Neuronal stem cell (in vitro differentiated cells): ENCODE measurements around the gene BCKDK.

Source experiments
- DNase-seq: peaks from one replicate; pipeline ENCODE4 v3.0.0-alpha.2; 2013; ENCODE audit warnings: low spot score
- H2AFZ ChIP-seq: one replicate; pipeline ENCODE4 v1.6.1; 2013; ENCODE audit warnings: mild to moderate bottlenecking, low read length, inconsistent platforms
- H2AK5ac ChIP-seq: 2 replicates; pipeline ENCODE4 v1.6.1; 2013; ENCODE audit warnings: low read depth, mild to moderate bottlenecking, inconsistent platforms, low read length, moderate library complexity, mixed read lengths
- H2BK120ac ChIP-seq: 2 replicates; pipeline ENCODE4 v1.6.1; 2013; ENCODE audit warnings: low read depth, mild to moderate bottlenecking, inconsistent platforms, low read length, moderate library complexity, mixed read lengths
- H2BK12ac ChIP-seq: one replicate; pipeline ENCODE4 v1.6.1; 2013; ENCODE audit warnings: low read length, inconsistent platforms
- H2BK15ac ChIP-seq: 2 replicates; pipeline ENCODE4 v1.6.1; 2013; ENCODE audit warnings: mild to moderate bottlenecking, low read length, inconsistent platforms, mixed read lengths
- H2BK5ac ChIP-seq: one replicate; pipeline ENCODE4 v1.6.1; 2013; ENCODE audit warnings: inconsistent platforms, mild to moderate bottlenecking, low read length, moderate library complexity
- H3K14ac ChIP-seq: one replicate; pipeline ENCODE4 v1.6.1; 2013; ENCODE audit warnings: low read length, inconsistent platforms
- H3K18ac ChIP-seq: 2 replicates; pipeline ENCODE4 v1.6.1; 2013; ENCODE audit warnings: low read length, inconsistent platforms
- H3K23ac ChIP-seq: 2 replicates; pipeline ENCODE4 v1.6.1; 2013; ENCODE audit warnings: low read depth, mild to moderate bottlenecking, mixed read lengths, low read length, inconsistent platforms; ENCODE audit not compliant: poor library complexity
- H3K27ac ChIP-seq: replicated peaks from 3 replicates; pipeline ENCODE4 v1.5.1; 2013; ENCODE audit warnings: low read length, inconsistent platforms
- H3K27me3 ChIP-seq, 3 experiments: 2 replicates each; pipeline ENCODE4 v1.6.1; 2013; ENCODE audit warnings: low read length in 3 of 3, mild to moderate bottlenecking in 2 of 3, inconsistent platforms in 1 of 3, low read depth in 1 of 3, mixed read lengths in 1 of 3, moderate library complexity in 1 of 3; ENCODE audit not compliant: control insufficient read depth in 3 of 3, insufficient read depth in 3 of 3
- H3K36me3 ChIP-seq, 2 donors: replicated peaks in 1 of 2; 2 replicates each; pipeline ENCODE4 v1.6.1; 2013; ENCODE audit warnings: low read length in 2 of 2; ENCODE audit not compliant: control insufficient read depth in 2 of 2, insufficient read depth in 2 of 2
- H3K4ac ChIP-seq: 2 replicates; pipeline ENCODE4 v1.6.1; 2013; ENCODE audit warnings: inconsistent platforms, mild to moderate bottlenecking, low read length, moderate library complexity
- H3K4me1 ChIP-seq, 2 donors: 1 replicate in 1 of 2; 2 replicates in 1 of 2; pipeline ENCODE4 v1.6.1; 2013; ENCODE audit warnings: low read length in 2 of 2, low read depth in 1 of 2; ENCODE audit not compliant: control insufficient read depth in 2 of 2, insufficient read depth in 1 of 2
- H3K4me2 ChIP-seq: one replicate; pipeline ENCODE4 v1.6.1; 2013; ENCODE audit warnings: mild to moderate bottlenecking, low read length, inconsistent platforms; ENCODE audit not compliant: insufficient read depth, poor library complexity, severe bottlenecking
- H3K4me3 ChIP-seq, 2 donors: 2 replicates each; pipeline ENCODE4 v1.5.1; 2013; ENCODE audit warnings: low read length in 2 of 2, mild to moderate bottlenecking in 2 of 2, inconsistent platforms in 1 of 2, moderate library complexity in 1 of 2
- H3K79me1 ChIP-seq: one replicate; pipeline ENCODE4 v1.6.1; 2013; ENCODE audit warnings: low read depth, mild to moderate bottlenecking, inconsistent platforms, low read length, moderate library complexity
- H3K9ac ChIP-seq: one replicate; pipeline ENCODE4 v1.6.1; 2013; ENCODE audit warnings: mild to moderate bottlenecking, low read depth, low read length, inconsistent platforms; ENCODE audit not compliant: poor library complexity
- H3K9me3 ChIP-seq, 2 donors: replicated peaks in 1 of 2; 2 replicates each; pipeline versions ENCODE3 to v1.6.1; 2013; ENCODE audit warnings: low read length in 2 of 2, mild to moderate bottlenecking in 2 of 2, inconsistent platforms in 1 of 2, low read depth in 1 of 2, mixed read lengths in 1 of 2, moderate library complexity in 1 of 2; ENCODE audit not compliant: control insufficient read depth in 2 of 2, insufficient read depth in 1 of 2
- H4K8ac ChIP-seq: one replicate; pipeline ENCODE4 v1.6.1; 2013; ENCODE audit warnings: low read depth, mild to moderate bottlenecking, inconsistent platforms, low read length, moderate library complexity
- H4K91ac ChIP-seq: one replicate; pipeline ENCODE4 v1.6.1; 2013; ENCODE audit warnings: low read length, low read depth, mild to moderate bottlenecking, inconsistent platforms; ENCODE audit not compliant: poor library complexity
- WGBS, 2 donors: extraction: QIAGEN DNeasy Blood & Tissue Kit; methylation state at CpG; one replicate each; pipeline ENCODE4 v1.1.7; 2013; ENCODE audit warnings: missing lambda C conversion rate in 2 of 2, mixed read lengths in 1 of 2; ENCODE audit not compliant: insufficient read length in 2 of 2, insufficient replicate concordance in 1 of 2; ENCODE audit errors: extremely low coverage in 2 of 2; 5-methylcytosine and 5-hydroxymethylcytosine counted together

BCKDK gene

GRCh38 chr16:31063495-31063842 lies 44.7 kb upstream of the BCKDK start:
- Histone ChIP-seq H3K36me3 (peaks cover 26 to 60% of the 10 kb centered on the region in 2 donors), H3K9ac (no peak overlapping the region), H3K4ac (peak overlapping the region; percentile 11), H2BK12ac (no peak overlapping the region), H3K23ac (peak overlapping the region; percentile 73), H3K79me1 (peaks cover 13% of the 10 kb centered on the region), H3K4me2 (no peak overlapping the region), H3K27ac (no peak overlapping the region), H2BK5ac (peak overlapping the region; percentile 75), H2BK15ac (no peak overlapping the region), H3K14ac (no peak overlapping the region), H2BK120ac (no peak overlapping the region), H2AK5ac (no peak overlapping the region), H4K8ac (peak overlapping the region; percentile 82), H4K91ac (no peak overlapping the region), H2AFZ (no peak overlapping the region), H3K18ac (no peak overlapping the region), H3K4me1 (peaks cover 0 to 3% of the 10 kb centered on the region in 2 donors), H3K4me3 (peak overlapping the region in 1 of 2 donors; percentile 39), H3K9me3 (no peaks in the 10 kb centered on the region), H3K27me3 (no peaks in the 10 kb centered on the region)
- DNase-seq: no peak
- no CpG with 5 or more reads among the region's 9 CpGs for WGBS, 2 donors

- Histone ChIP-seq H2BK5ac (peak overlapping the region; percentile 75), H3K4me3 (peak overlapping the region in 1 of 2 donors; percentile 39), H3K18ac (no peak overlapping the region), H3K27me3 (no peaks in the 10 kb centered on the region), H3K36me3 (peaks cover 26 to 60% of the 10 kb centered on the region in 2 donors), H3K9me3 (no peaks in the 10 kb centered on the region), H3K23ac (peak overlapping the region; percentile 73), H3K9ac (no peak overlapping the region), H4K91ac (no peak overlapping the region), H3K79me1 (peaks cover 13% of the 10 kb centered on the region), H3K4me1 (peaks cover 0 to 3% of the 10 kb centered on the region in 2 donors), H3K4ac (peak overlapping the region; percentile 11), H3K27ac (no peak overlapping the region), H2BK120ac (no peak overlapping the region), H2AFZ (no peak overlapping the region), H4K8ac (peak overlapping the region; percentile 82), H2AK5ac (no peak overlapping the region), H3K4me2 (no peak overlapping the region), H2BK12ac (no peak overlapping the region), H2BK15ac (no peak overlapping the region), H3K14ac (no peak overlapping the region)
- no peak for DNase-seq
- WGBS, 2 donors: no CpG with 5 or more reads among the region's 56 CpGs
Measured at GRCh38 chr16:31063843-31064611, 44.2 kb upstream of the BCKDK start.

GRCh38 chr16:31064882-31065461 lies 43.2 kb upstream of the BCKDK start:
- Histone ChIP-seq H2BK5ac (no peak overlapping the region), H3K4me1 (peaks cover 0 to 3% of the 10 kb centered on the region in 2 donors), H2AK5ac (no peak overlapping the region), H2BK120ac (no peak overlapping the region), H3K4me3 (no peak overlapping the region), H3K9me3 (no peaks in the 10 kb centered on the region), H2BK12ac (no peak overlapping the region), H3K36me3 (peaks cover 26 to 54% of the 10 kb centered on the region in 2 donors), H3K4me2 (no peak overlapping the region), H2BK15ac (no peak overlapping the region), H3K18ac (no peak overlapping the region), H4K91ac (no peak overlapping the region), H3K9ac (no peak overlapping the region), H3K79me1 (peaks cover 13% of the 10 kb centered on the region), H3K4ac (no peak overlapping the region), H4K8ac (no peak overlapping the region), H3K27ac (no peak overlapping the region), H3K14ac (no peak overlapping the region), H3K27me3 (no peaks in the 10 kb centered on the region), H3K23ac (no peak overlapping the region), H2AFZ (no peak overlapping the region)
- no peak for DNase-seq
- no CpG with 5 or more reads among the region's 4 CpGs for WGBS, 2 donors

- WGBS, 2 donors: no CpG with 5 or more reads among the region's 3 CpGs
- peaks cover 4 to 6% of the 10 kb centered on the region in 2 donors for H3K4me1 ChIP-seq
Measured at GRCh38 chr16:31067342-31067741, 40.8 kb upstream of the BCKDK start.

More at GRCh38 chr16:31067342-31067741, 40.8 kb upstream of the BCKDK start:
- Histone ChIP-seq H4K91ac (no peak overlapping the region), H3K4me3 (no peak overlapping the region), H3K23ac (no peak overlapping the region), H2AK5ac (no peak overlapping the region), H3K9me3 (no peaks in the 10 kb centered on the region), H3K18ac (no peak overlapping the region), H2BK120ac (no peak overlapping the region), H2BK12ac (no peak overlapping the region), H2BK5ac (no peak overlapping the region), H3K4ac (no peak overlapping the region), H3K79me1 (peaks cover 13% of the 10 kb centered on the region), H3K27ac (no peak overlapping the region), H3K36me3 (peaks cover 10 to 31% of the 10 kb centered on the region in 2 donors), H4K8ac (no peak overlapping the region), H2BK15ac (no peak overlapping the region), H3K9ac (no peak overlapping the region), H2AFZ (no peak overlapping the region), H3K4me2 (no peak overlapping the region), H3K14ac (no peak overlapping the region), H3K27me3 (no peaks in the 10 kb centered on the region)
- DNase-seq: no peak
